Measurements from ENCODE around the gene DPEP1. TPM values are rescaled to one million over a fixed set of nuclear protein-coding genes. Genes with fewer than 3 reads are reported as not detected.

The DPEP1 gene
- total and polyA plus RNA-seq, 2 donors (not counting 3 experiments of a cell fraction or from before 2014, with no cell fraction given), result 0.37 to 0.44 TPM

DNA sequence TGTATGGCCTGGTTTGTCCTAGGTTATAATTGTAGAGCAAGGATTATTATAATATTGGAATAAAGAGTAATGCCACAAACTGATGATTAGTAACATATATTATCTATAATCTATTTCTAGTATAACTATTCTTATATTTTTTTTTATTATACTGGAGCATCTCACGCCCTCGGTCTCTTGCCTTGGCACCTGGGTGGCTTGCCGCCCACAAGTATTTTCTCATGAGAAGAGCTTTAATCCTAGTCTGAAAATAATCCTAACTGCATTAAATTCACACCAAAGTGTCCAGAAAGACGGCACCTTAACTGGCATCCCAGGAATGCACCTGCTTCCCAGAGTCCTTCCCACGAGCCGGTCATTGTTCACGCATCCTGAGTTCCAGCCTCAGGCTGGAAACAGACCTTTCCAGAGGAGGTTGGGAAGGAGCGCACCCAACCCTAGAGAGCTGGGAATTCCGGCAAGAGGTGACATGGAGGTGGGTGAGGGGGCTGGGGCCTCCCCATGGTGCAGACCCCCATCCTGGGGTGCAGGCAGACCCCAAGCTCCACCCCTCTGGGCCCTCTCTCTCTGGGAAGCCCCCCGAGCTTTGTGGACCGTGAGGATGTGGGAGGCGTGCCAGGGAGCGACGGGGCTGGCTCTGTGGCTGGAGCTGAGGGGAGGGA lies 28.1 kb downstream of the DPEP1 start:
- TF ChIP-seq CTCF (IDR thresholded peaks at IDR 0.05; ENCODE audit: extremely low read depth in 1 of 2, insufficient read depth in 1 of 2, low read depth in 1 of 2, low read length in 2 of 2) (no peak), GATA2 (IDR thresholded peaks at IDR 0.05; ENCODE audit: insufficient read depth, insufficient read length, low read depth, low read length) (no peak), EZH2 (IDR thresholded peaks at IDR 0.05; ENCODE audit: borderline replicate concordance, low read depth, low read length, severe bottlenecking) (no peak), POLR2AphosphoS5 (IDR thresholded peaks at IDR 0.05; ENCODE audit: insufficient read depth, low read depth, low read length) (no peak), MYC (IDR thresholded peaks at IDR 0.05; ENCODE audit: low read depth, low read length) (no peak), FOS (IDR thresholded peaks at IDR 0.05; ENCODE audit: borderline replicate concordance, insufficient read depth, low read length) (no peak), JUN (IDR thresholded peaks at IDR 0.05; ENCODE audit: borderline replicate concordance, insufficient read depth, insufficient read length, low read depth) (no peak), POLR2A (IDR thresholded peaks at IDR 0.05; ENCODE audit: low read depth, low read length) (no peak)
- TF ChIP-seq, protein P1, sequence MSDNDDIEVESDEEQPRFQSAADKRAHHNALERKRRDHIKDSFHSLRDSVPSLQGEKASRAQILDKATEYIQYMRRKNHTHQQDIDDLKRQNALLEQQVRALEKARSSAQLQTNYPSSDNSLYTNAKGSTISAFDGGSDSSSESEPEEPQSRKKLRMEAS (IDR thresholded peaks at IDR 0.05; ENCODE audit: insufficient read depth, insufficient read length), result no peak
- Histone ChIP-seq H4K20me1 (replicated peaks; ENCODE audit: control insufficient read depth, extremely low read depth, insufficient read depth, low read length) (no peaks in the 10 kb centered on the region), H3K9ac (replicated peaks; ENCODE audit: extremely low read depth, insufficient read depth, low read length) (no peak overlapping the region), H3K4me3 (replicated peaks in 1 of 3; ENCODE audit: insufficient read depth in 1 of 3, low read depth in 1 of 3, low read length in 3 of 3) (no peak overlapping the region), H3K4me2 (ENCODE audit: insufficient read depth, low read length) (no peak overlapping the region), H3K9me3 (replicated peaks; ENCODE audit: control insufficient read depth, insufficient read depth, low read length) (no peaks in the 10 kb centered on the region), H3K4me1 (ENCODE audit: control insufficient read depth, extremely low read depth, insufficient read depth, low read length) (no peaks in the 10 kb centered on the region), H2AFZ (ENCODE audit: low read depth, low read length) (no peak overlapping the region), H3K9me1 (replicated peaks; ENCODE audit: control insufficient read depth, extremely low read depth, insufficient read depth, low read length) (no peaks in the 10 kb centered on the region), H3K36me3 (ENCODE audit: control insufficient read depth in 2 of 2, extremely low read depth in 1 of 2, insufficient read depth in 2 of 2, low read length in 2 of 2) (peaks cover 0 to 18% of the 10 kb centered on the region in 2 experiments), H3K27me3 (ENCODE audit: control insufficient read depth in 2 of 2, insufficient read depth in 2 of 2, low read length in 2 of 2) (no peaks in the 10 kb centered on the region), H3K27ac (ENCODE audit: insufficient read depth, low read depth, low read length) (no peak overlapping the region), H3K79me2 (ENCODE audit: control insufficient read depth, insufficient read depth, low read length) (no peaks in the 10 kb centered on the region)
- ChIA-PET CTCF (interaction anchor here (0.6 to 4.8 kb wide), 11 partner anchors 9 to 220 kb away, joined by 3 to 28 read pairs (median 4); partner anchors contain the start of gene CPNE7), POLR2A (interaction anchor here (1.1 kb wide), 1 partner anchor 79 kb away, joined by 3 read pairs; no protein-coding TSS in a partner anchor)
- dilution Hi-C loops (cut with MboI; ENCODE audit: extremely low pct_ligation_motif_present, low sequenced_read_pairs), result no loop called here
- intact Hi-C loops (cut with micrococcal nuclease), result loop anchor here (1.0 kb wide), 3 partner anchors 26 to 67 kb away; no protein-coding TSS in a partner anchor
- FAIRE-seq, result no peak
- no peak for DNase-seq (ENCODE audit: low read depth, low spot score)
- no TSS peak for BruUV-seq (replicated peaks)

All from endothelial cell of umbilical vein (primary cell).